ENCODE data around the gene APC2. TPM values are rescaled to one million over a fixed set of nuclear protein-coding genes. Genes with fewer than 3 reads are reported as not detected.
"Not testable (repeated sequence)": the region's sequence is repeated elsewhere in the genome, so short reads cannot be mapped to it uniquely, and the experiment has no call there.

Gene APC2
- total RNA-seq, 2 donors from 2014 or later: 0.04 to 0.21 TPM

GRCh38 chr19:1512671-1513498, 63.0 kb downstream of the APC2 start, which contains the start of gene ADAMTSL5:
Gene ADAMTSL5, minus strand, starts transcription at chr19:1513019. Its CDS starts 2,076 bp downstream, at chr19:1510943.
- peak within 1 kb of the TSS; percentile 69 for H3K27ac Mint-ChIP-seq
- H3K4me3 Mint-ChIP-seq: peak within 1 kb of the TSS; percentile 74
- H3K36me3 Mint-ChIP-seq (ENCODE audit: low read depth): no peaks in the 10 kb centered on the region
- H3K27me3 Mint-ChIP-seq: no peaks in the 10 kb centered on the region
- no peaks in the 10 kb centered on the region for H3K9me3 Mint-ChIP-seq
- no peaks in the 10 kb centered on the region for H3K4me1 Mint-ChIP-seq
- peak; percentile 94 for ATAC-seq (replicated peaks)

GRCh38 chr19:1513499-1514294, 63.8 kb downstream of the APC2 start:
- H3K36me3 Mint-ChIP-seq (ENCODE audit: low read depth): no peaks in the 10 kb centered on the region

GRCh38 chr19:1514295-1514661, 64.4 kb downstream of the APC2 start:
- H3K4me1 Mint-ChIP-seq: no peaks in the 10 kb centered on the region
- no peak for ATAC-seq (replicated peaks)
- H3K36me3 Mint-ChIP-seq (ENCODE audit: low read depth): no peaks in the 10 kb centered on the region
- peak overlapping the region; percentile 9 for H3K4me3 Mint-ChIP-seq
- no peaks in the 10 kb centered on the region for H3K27me3 Mint-ChIP-seq
- no peak overlapping the region for H3K27ac Mint-ChIP-seq
- H3K9me3 Mint-ChIP-seq: no peaks in the 10 kb centered on the region

More at GRCh38 chr19:1513499-1514294, 63.8 kb downstream of the APC2 start:
- Mint-ChIP-seq H3K4me1 (no peaks in the 10 kb centered on the region), H3K27ac (no peak overlapping the region), H3K4me3 (peak overlapping the region; percentile 9), H3K9me3 (no peaks in the 10 kb centered on the region), H3K27me3 (no peaks in the 10 kb centered on the region)
- peak; percentile 63 for ATAC-seq (replicated peaks)

GRCh38 chr19:1514986-1515721, 65.2 kb downstream of the APC2 start:
- Mint-ChIP-seq H3K36me3 (ENCODE audit: low read depth) (no peaks in the 10 kb centered on the region), H3K4me1 (no peaks in the 10 kb centered on the region), H3K27me3 (no peaks in the 10 kb centered on the region), H3K4me3 (no peak overlapping the region), H3K27ac (no peak overlapping the region), H3K9me3 (no peaks in the 10 kb centered on the region)
- no peak for ATAC-seq (replicated peaks)

- H3K27ac Mint-ChIP-seq: no peak overlapping the region
- no peaks in the 10 kb centered on the region for H3K4me1 Mint-ChIP-seq
- H3K4me3 Mint-ChIP-seq: no peak overlapping the region
- H3K9me3 Mint-ChIP-seq: no peaks in the 10 kb centered on the region
- no peaks in the 10 kb centered on the region for H3K27me3 Mint-ChIP-seq
- no peaks in the 10 kb centered on the region for H3K36me3 Mint-ChIP-seq (ENCODE audit: low read depth)
- ATAC-seq (replicated peaks): no peak
Measured at GRCh38 chr19:1516395-1516753, 66.5 kb downstream of the APC2 start.

- Mint-ChIP-seq H3K27ac (no peak overlapping the region), H3K4me3 (no peak overlapping the region), H3K9me3 (no peaks in the 10 kb centered on the region), H3K36me3 (ENCODE audit: low read depth) (no peaks in the 10 kb centered on the region), H3K4me1 (no peaks in the 10 kb centered on the region), H3K27me3 (no peaks in the 10 kb centered on the region)
- ATAC-seq (replicated peaks): no peak
Measured at GRCh38 chr19:1518471-1518870, 68.5 kb downstream of the APC2 start.

GRCh38 chr19:1519802-1520201, 69.9 kb downstream of the APC2 start:
- H3K4me3 Mint-ChIP-seq; H3K27ac Mint-ChIP-seq; H3K9me3 Mint-ChIP-seq; H3K4me1 Mint-ChIP-seq; H3K36me3 Mint-ChIP-seq (ENCODE audit: low read depth); ATAC-seq (replicated peaks); H3K27me3 Mint-ChIP-seq: not testable (repeated sequence)

GRCh38 chr19:1520203-1520780, 70.4 kb downstream of the APC2 start:
- Mint-ChIP-seq H3K36me3 (ENCODE audit: low read depth) (no peaks in the 10 kb centered on the region), H3K4me3 (no peak overlapping the region), H3K4me1 (peaks cover 6% of the 10 kb centered on the region), H3K27me3 (peaks cover 9% of the 10 kb centered on the region), H3K9me3 (no peaks in the 10 kb centered on the region), H3K27ac (no peak overlapping the region)
- no peak for ATAC-seq (replicated peaks)

GRCh38 chr19:1521636-1522035, 71.7 kb downstream of the APC2 start:
- Mint-ChIP-seq H3K4me3 (no peak overlapping the region), H3K27ac (no peak overlapping the region), H3K27me3 (peaks cover 17% of the 10 kb centered on the region), H3K36me3 (ENCODE audit: low read depth) (no peaks in the 10 kb centered on the region), H3K4me1 (peaks cover 6% of the 10 kb centered on the region), H3K9me3 (no peaks in the 10 kb centered on the region)
- ATAC-seq (replicated peaks): no peak

GRCh38 chr19:1522061-1522460, 72.1 kb downstream of the APC2 start:
- H3K27ac Mint-ChIP-seq: no peak overlapping the region
- H3K36me3 Mint-ChIP-seq (ENCODE audit: low read depth): no peaks in the 10 kb centered on the region
- H3K27me3 Mint-ChIP-seq: peaks cover 17% of the 10 kb centered on the region
- no peaks in the 10 kb centered on the region for H3K9me3 Mint-ChIP-seq
- H3K4me1 Mint-ChIP-seq: peaks cover 6% of the 10 kb centered on the region
- no peak for ATAC-seq (replicated peaks)
- no peak overlapping the region for H3K4me3 Mint-ChIP-seq

- no peak for ATAC-seq (replicated peaks)
- peaks cover 6% of the 10 kb centered on the region for H3K4me1 Mint-ChIP-seq
- no peak overlapping the region for H3K4me3 Mint-ChIP-seq
- H3K36me3 Mint-ChIP-seq (ENCODE audit: low read depth): no peaks in the 10 kb centered on the region
- no peaks in the 10 kb centered on the region for H3K9me3 Mint-ChIP-seq
- H3K27ac Mint-ChIP-seq: no peak overlapping the region
- peaks cover 17% of the 10 kb centered on the region for H3K27me3 Mint-ChIP-seq
Measured at GRCh38 chr19:1522838-1523237, 72.9 kb downstream of the APC2 start.

Other genes starting within 250 kb of the APC2 start
- gene STK11, start 244.3 kb upstream of the APC2 start, total RNA-seq: 10 to 100 TPM; 77.0 to 86.6 TPM
- gene CBARP, start 212.1 kb upstream of the APC2 start, total RNA-seq: 1 to 10 TPM in 1 of 2 donors, under 1 TPM in 1; 0.77 to 1.4 TPM
- gene ATP5F1D, start 208.4 kb upstream of the APC2 start, total RNA-seq: 100 to 1,000 TPM; 148 to 210 TPM
- gene MIDN, start 201.5 kb upstream of the APC2 start, total RNA-seq: 10 to 100 TPM; 51.4 to 56.8 TPM
- gene CIRBP, start 180.8 kb upstream of the APC2 start, total RNA-seq: 100 to 1,000 TPM; 150 to 172 TPM
- gene FAM174C, start 174.6 kb upstream of the APC2 start, total RNA-seq: 10 to 100 TPM; 52.9 to 85.9 TPM
- gene EFNA2, start 164.2 kb upstream of the APC2 start, total RNA-seq: not detected
- gene NDUFS7, start 66.2 kb upstream of the APC2 start, total RNA-seq: 10 to 100 TPM; 51.5 to 87.9 TPM
- 10 to 100 TPM in 1 of 2 donors, 1 to 10 TPM in 1; 4.9 to 11.2 TPM for gene GAMT, start 48.6 kb upstream of the APC2 start, total RNA-seq
- 100 to 1,000 TPM; 161 to 271 TPM for gene DAZAP1, start 42.5 kb upstream of the APC2 start, total RNA-seq
- 1,000 to 10,000 TPM; 1,611 to 1,688 TPM for gene RPS15, start 11.7 kb upstream of the APC2 start, total RNA-seq
- 10 to 100 TPM; 36.5 to 37.2 TPM for gene C19orf25, start 29.1 kb downstream of the APC2 start, total RNA-seq
- gene PCSK4, start 40.2 kb downstream of the APC2 start, total RNA-seq: 1 to 10 TPM; 2.4 to 7.8 TPM
- 1 to 10 TPM; 1.7 to 2.2 TPM for gene REEP6, start 41.1 kb downstream of the APC2 start, total RNA-seq
- gene ADAMTSL5, start 62.9 kb downstream of the APC2 start, total RNA-seq: 1 to 10 TPM; 3.0 to 3.9 TPM
- gene PLK5, start 74.0 kb downstream of the APC2 start, total RNA-seq: not detected
- 1 to 10 TPM; 6.7 to 8.2 TPM for gene MEX3D, start 118.2 kb downstream of the APC2 start, total RNA-seq
- 100 to 1,000 TPM in 1 of 2 donors, 10 to 100 TPM in 1; 71.5 to 128 TPM for gene MBD3, start 142.7 kb downstream of the APC2 start, total RNA-seq
- 100 to 1,000 TPM; 120 to 209 TPM for gene UQCR11, start 155.3 kb downstream of the APC2 start, total RNA-seq
- gene TCF3, start 202.5 kb downstream of the APC2 start, total RNA-seq: 10 to 100 TPM; 53.6 to 87.0 TPM

All from activated T-helper 17 cell treated with anti-CD3 and anti-CD28 coated beads, Interleukin-2, amount 50 U/mL, for 72 hours (primary cell).